ENCODE results near the gene FASLG.

FASLG gene

DNA sequence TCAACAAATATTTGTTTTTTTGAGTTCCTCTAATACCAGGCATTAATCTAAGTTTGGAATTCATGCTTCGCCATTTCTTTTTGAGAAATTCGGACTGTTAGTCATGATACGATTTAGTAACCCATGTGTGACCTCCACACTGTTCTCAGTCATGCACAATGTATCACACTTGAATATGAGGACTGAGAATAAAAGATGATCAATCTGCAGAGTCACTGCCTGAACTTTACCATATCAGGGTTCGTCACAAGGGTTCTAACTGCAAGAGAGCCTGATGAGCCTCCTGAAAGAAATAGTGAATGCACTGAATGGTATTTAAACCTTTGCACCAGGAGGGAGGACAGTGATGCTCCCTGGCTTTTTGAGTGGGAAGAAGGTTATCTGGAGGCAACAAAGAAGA is 10.9 kb upstream of the FASLG start:
- no peak for DNase-seq

DNA sequence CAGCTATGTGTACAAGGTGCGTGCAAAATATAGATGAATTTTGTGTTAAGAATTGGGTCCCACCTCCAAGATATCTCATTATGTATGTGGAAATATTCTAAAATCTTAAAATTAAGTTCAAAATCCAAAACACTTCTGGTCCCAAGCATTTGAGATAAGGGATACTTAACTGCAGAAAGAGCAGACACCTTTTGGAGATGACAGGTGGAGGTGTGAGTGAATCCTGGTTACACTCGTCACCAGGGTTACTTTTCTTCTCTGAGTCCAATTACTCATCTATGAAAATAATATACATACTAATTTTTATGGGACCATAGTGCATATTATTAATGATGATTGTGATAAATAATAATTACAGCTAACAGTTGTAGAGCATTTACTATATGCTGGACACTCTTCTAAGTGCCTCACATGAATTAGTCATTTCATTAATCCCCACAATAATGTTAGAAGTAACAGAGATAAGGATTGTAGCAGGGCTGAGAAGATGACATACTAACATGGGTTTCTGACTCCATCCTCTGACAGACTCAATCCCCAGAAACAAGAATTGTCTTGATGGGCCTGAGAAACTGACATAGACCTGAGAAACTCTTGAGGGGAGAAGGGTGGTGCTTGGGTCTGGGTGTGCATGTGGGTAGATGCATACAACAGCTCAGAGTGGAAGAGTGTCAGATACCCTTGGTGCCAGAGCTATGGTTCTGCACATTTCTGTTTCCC is 8.3 kb upstream of the FASLG start:
- no peak for DNase-seq

DNA sequence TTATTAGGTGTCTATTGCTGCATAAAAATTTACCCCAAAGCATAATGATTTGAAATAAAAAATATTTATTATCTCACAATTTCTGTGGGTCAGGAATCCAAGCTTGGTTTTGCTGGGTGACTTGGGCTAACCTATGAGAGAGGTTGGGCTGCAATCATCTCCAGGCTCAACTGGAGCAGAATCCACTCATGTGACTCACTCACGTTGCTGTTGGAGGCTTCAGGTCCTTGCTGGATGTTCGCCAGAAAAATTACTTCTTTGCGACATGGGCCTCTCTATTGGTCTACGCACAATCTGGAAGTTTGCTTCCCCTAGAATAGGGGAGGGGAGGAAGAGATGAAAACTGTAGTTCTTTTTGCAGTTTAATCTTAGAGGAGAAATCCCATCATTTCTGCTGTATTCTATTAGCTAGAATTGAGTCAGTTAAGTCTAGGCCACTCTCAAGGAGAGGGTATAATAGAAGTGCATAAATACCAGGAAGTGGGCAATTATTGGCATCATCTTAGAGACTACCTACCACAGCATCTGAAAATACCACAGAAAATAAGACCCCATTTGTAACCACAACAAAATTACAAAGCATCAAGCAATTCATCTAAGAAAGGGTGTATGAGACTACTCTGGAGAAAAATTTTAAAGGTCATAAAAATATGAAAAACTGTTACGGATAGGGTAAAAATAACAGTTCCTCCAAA is 5.7 kb upstream of the FASLG start:
- DNase-seq = no peak

DNA sequence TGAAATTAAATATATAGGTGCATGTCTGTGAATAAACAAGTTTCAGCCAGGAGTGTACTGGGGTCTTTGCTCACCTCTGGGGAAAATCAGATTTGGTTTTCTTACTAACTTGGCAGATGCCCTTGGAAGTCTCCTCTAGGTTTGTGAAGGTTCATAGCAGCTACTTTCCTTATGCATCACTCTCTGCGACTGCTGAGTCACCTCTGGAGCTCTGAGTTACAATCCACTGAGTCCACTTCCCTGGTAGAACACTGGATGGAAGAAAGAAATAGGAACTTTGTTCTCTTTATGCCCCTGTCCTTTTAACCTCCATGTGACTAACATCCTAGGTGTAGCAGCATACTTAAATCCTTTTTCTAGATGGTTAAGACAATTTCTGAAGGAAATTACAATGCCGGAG is 4.4 kb upstream of the FASLG start:
- no peak for DNase-seq

DNA sequence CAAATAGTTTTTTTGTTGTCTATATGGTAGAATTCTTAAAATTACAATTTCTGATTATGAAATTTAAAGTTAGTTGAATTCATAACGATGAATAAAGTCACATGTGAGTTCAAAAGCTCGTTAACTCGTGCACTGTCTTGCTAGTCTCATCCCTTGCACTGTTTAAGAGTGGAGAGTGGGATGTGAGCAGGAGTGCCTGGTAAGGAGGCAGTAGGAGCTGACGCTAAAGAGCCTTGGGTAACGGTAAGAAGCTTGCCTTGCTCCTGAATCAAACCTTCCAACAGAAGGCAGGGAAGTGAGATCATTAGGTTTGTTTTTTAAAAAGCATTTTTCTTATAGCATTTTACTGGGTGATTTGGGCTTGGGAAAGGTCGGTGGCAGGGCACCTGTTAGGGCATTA is 2.3 kb upstream of the FASLG start:
- DNase-seq = no peak

DNA sequence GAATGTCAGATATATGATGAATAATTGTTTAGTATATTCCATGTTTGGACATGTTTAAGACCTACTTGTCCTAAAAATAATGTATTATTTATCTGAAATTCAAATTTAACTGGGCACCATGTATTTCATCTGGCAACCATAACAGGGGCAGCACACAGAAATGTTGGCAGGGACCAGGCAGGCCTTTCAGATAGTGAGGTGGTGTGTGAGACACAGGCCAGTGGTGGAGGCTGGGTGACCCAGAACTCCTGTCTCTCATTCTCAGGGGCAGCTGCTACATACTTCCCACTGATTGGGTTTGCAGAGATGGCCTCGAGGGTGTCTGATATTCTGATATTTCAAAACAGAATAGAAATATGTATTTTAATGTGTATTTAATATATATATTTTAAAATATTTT is 1.3 kb upstream of the FASLG start:
- DNase-seq = no peak

DNA sequence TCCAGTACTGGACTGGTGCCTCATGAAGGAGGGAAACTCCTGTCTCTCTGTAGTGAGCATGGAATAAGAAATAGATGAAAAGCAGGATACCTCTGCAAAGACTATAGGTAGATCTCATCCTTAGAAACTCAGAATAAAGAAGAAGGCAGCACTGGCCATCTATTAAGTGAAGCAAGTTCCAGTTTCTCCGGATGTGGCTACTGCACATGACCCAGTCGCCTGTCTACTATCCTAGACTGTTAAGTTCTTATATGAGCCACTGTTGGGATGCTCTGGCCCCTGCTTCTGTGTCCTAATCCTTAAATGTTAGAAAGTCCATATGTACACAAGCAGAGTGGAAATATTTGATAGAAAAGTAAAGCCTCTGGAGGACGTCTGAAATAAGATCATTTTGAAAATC is 2.2 kb downstream of the FASLG start:
- DNase-seq = peak; percentile 22

DNA sequence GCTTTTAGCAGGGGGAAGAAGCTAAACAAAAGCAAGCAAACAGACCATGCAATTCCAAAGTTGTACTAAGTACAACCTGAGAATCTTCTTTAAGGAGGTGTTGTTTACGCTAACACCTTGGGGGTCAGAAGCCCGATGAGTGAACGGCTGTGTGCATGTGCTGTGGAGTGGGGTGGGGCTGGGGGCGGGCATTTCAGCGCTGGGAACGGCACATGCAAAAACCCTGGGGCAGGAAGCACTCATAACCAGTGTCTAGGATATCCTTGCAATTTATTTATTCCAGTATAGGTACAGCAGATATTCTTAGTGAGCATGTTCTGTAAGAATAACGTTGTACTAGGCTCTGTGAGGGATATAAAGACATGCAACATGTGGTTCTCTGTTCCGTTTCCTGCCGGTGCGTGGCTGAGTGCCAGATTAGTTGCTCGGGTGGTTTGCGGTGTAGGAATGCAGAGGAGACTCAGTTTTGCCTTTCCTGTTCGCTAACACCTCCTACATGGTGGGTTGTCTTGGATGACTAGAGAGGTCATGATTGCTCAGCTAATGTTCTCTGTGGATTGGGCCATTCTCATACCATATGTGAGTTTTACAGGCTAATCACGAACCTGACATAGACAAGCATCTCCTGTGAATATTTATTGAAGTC is 3.7 kb downstream of the FASLG start:
- DNase-seq = peak; percentile 84

DNA sequence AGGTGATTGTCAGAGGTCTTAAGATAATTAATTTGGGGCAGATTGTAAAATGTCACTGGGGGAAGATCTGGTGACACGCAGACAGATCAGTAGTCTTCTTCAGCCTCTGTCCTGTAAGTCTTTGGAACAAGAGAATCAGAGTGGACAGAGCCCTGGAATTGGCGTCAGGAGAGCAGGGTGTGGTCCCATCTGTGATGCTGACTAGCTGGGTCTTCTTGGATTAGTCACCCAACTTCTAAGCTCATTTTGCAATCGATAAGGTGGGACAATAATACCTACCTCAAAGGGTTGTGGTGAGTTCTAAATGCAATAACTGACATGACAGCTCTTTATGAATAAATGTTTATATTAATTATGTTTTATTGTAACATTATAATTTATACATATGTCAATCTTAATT is 4.8 kb downstream of the FASLG start:
- no peak for DNase-seq

DNA sequence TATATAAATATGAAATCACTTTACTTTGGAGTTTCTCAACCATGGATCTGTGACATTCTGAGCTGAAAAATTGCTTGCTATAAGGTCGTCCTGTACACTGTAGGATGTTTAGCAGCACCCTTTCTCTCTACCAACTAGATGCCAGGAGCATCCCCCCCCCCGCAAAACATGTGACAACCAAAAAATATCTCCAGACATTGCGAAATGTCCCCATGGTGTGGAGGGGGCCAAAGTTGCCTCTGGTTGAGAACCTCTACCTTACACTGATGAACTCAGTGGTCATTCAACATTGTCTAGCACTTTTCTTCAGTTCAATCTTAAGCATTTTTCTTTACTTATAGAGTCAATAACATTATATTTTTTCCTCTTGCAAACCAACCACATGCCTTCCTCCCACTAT is 9.2 kb downstream of the FASLG start:
- no peak for DNase-seq

DNA sequence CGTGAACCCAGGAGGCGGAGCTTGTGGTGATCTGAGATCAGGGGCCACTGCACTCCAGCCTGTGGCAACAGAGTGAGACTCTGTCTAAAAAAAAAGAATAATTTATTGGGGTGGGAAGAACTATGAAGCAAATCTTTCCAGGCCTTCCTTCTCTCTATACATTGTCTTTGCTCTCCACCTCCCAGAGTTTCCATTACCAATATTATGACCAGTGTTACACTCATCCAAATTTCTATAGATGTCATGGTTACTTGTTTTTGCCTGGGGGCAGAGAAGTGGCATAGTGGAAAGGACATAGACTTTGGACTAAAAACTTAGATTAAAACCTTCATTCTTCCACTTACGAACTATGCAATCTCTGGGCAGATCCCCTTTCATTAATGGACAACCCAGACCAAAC is 10.1 kb downstream of the FASLG start:
- DNase-seq = no peak

DNA sequence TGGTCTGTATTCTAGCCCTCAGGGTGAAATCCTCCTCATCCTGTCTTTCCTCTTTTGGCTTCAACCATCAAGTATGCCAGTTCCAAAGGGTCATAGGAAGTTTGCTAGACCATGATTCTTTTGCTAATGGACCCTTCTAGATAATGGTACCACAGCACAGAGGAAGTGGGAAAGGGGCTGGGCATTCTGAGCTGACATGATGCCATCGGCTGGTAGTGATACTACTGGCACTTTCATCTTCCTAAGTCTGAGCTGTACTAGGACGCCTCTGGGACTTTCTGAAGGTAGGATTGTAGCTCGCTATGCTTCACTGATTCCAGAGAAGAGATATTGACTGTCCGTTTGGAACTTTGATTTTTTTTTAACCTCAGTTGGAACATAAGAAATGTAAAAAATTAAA is 11.4 kb downstream of the FASLG start:
- no peak for DNase-seq

DNA sequence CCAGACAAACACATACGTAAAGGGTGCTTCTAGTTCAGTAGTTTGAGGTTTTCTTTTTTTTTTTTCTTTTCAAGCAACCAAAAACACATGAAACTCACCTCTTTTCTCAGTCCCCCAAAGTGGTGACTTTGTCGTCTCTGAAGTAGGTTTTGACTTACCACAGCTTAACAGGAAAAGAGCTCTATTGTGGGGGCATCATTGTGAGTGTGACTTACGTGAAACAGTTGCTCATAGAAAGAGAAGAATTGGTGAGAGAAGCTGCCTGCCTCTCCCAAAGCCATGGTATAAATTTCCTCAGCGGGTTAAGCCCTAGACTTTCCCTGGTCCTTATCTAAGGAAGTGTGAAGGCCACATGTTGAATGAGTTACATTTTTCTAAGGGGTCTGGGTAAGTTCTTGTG is 11.9 kb downstream of the FASLG start:
- DNase-seq = peak; percentile 64

DNA sequence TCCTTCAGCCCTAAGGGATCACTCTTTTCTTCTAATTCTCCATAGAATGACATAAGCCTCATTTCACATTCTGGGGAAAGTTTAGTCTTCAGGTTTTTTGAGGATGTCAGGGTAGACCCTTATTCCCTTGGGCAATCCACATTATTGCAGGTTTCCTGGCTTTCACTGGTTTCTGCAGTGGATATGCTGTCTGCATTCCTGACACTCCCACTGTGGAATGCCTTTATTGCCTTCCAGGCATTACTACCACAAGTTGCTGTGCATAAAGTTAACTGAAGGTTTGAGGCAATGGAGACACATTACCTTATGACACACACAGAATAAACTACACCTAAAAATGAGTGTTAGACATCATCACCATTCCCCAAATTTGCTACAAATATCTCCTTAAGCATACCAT is 12.7 kb downstream of the FASLG start:
- no peak for DNase-seq

DNA sequence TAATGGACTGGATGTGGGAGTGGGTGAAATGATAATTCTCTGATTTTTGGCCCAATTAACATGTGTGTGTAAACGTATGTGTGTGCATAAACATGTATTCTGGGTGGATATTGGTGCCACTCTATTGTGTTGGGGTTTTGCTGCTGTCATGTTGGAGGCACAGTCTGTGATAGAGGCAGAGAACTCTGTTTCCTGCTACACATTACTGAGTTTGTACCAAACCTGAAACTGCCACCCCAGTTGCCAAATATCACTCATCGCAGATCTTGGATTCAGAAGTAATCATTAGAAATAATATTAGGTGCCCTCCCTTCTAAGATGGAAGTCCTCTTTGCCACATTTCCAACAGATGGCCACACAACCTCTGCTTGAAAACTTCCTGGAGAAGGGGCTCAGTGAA is 13.8 kb downstream of the FASLG start:
- DNase-seq = no peak

DNA sequence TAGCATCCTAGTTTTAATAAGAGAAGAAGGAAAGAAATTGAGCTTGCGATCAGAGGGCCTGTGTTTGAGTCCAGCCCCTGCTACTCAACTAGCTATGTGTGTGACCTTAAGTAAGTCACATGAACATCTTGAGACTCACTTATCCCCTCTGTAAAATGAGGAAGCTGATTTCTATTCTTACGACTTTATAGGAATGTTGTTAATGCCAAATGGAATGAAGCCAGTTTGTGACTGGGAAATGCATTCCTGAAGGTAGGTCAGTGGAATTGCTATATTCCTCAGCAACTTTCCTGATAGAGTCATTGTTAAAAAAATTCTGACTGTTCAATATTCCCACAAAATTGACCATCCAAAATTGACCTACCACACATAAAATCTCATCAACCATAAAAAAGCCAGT is 14.9 kb downstream of the FASLG start:
- DNase-seq = no peak

DNA sequence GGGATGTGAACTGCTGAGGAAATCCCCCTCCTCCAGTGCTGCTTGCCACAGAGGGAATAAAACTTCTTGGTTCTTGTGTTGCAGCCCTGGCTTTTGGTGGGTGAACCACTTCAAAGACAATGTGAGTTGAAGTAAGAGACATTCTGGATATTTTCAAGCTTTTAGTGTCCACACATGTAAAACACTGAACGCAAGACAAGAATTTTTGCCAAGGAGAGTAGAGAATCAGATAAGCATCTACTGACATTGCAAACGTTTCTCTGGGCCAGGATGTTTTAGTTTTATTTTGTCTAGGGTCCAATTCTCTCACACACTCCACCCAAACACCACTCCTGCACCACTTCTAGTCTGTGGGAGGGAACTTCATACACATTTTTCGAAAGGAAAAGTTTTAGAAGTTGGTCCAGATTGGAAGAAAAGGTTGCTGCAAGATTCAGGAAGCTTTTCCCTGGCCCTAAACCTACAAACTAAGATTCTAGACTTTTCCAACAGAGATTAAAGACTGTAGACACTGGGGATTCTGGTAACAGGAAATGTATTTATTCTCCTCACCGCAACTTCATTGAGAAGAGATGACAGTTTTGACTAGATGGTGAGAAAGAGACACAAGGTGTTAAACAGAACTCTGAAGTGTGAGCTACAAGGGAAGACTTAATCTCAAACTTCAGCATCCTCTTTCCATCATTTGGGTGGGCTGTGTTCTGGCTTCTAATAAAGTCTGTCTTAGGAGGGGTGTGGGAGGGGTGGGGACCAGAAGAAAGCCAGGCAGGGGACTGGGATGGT is 16.1 kb downstream of the FASLG start:
- peak; percentile 45 for DNase-seq

DNA sequence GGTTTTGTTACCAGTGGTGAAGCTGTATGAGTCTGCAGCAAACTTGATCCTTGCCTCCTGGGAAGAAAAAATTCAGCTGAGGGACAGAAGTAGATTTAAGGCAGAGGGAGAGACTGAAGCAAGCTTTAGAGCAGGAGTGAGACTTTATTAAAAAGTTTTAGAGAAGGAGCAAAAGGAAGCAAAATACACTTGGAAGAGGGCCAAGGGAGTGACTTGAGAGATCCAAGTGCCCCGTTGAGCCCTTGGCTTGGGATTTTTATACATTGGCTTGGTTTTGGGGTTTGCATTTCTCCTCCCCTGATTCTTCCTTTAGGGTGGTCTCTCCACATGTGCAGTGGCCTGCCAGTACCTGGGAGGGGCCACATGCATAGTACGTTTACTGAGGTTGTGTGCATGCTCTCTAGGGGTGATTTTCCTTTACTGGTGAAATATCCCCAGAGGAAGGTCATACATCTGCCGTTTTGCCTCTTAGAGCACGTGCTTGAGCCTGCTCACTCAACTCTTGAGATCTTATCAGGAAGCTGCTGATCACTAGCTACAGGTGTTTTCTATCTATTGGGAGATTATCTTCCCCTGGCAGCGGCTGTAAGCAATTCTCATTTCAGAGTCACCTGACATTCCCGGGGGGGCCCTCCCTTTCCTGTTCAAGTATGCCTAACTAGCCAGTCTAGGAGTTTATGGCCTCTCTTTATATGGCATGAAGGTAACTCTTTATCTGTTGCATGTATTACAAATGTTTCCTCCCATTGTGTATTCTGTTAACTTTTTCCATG is 20.3 kb downstream of the FASLG start:
- DNase-seq = no peak

DNA sequence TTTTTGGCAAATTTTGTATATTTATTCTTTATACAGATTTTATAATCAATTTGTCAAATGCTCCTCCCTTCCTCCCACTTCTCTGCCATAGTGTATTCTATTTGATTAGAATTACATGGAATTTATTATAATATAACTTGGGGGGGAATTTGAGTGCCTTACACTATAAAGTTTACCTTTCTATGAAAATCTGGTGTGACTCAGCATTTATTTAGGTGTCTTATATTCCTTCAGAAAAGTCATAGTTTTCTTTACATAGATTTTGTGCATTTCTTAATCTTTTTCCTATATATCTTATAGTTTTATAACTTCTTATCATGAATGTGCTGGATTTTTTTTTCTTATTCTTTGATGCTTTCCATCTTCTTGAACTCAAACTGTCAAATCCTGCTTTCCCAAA is 21.3 kb downstream of the FASLG start:
- no peak for DNase-seq

DNA sequence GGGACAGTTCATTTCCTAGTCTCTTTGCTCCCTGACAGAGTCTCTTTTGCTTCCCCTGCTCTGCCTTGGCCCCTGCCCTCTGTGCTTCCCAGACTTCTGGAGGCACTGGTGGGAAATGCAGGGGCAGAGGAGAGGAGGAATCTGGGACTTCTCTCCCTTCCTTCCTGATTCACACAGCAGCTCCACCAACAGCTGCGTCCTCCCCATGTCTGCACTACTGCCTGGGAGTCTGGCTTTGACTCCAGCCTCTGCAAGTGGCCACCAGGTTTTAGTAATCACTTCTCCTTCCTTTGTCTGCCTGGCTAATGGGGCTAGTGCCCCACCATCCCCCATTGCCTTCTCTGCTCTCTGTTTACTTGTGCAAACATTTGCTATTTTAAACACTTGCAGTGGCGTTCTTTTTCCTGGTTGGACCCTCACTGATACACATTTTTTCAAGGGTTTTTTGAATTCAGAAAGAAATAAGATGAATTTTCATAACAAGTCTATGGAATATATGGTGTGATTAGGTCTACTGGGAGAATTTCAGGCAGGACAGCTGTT is 21.9 kb downstream of the FASLG start:
- no peak for DNase-seq

DNA sequence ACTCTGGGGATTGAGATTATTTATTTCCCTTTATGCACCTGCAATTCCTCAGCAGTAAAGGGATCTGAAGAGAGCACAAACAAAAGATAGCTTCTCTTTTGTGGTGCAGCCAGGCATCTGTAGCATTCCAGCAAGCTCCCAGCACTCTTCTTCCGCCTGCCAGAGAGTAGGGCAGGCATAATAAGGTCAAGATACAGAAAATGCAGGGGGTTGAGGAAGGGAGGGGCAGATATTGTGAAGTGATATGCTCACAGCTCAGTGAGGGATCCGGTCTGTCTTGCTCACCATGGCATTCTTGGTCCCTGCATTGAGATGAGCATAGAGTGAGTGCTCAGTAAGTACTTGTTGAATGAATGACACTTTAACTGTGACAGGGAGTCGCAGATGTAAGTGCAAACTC is 23.9 kb downstream of the FASLG start:
- DNase-seq = no peak

DNA sequence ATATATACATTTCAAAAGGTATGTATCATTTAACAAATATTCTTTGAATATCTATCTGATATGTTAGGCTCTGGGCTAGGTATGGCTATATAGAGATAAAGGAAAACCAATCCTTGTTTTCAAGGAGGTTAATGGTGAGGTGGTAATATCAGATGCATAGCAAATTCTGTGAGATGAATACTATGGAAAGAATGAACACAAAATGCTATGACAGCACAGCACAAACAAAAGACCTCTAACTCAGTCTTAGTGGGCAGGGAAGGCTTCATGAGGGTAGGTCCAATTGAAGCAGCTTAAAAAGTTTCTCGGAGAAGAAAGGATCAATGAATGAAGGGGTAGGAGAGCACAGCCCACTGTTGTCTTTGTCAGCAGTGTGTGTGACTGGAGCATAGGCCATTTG is 27.2 kb downstream of the FASLG start:
- DNase-seq = no peak
